Loucy (cell line): ENCODE results near the gene REC8.

ENCODE experiments used
- H2AFZ ChIP-seq: fragments of 200-600 bp; sonication (generic); 2 replicates; pipeline ENCODE4 v1.6.0; 2016; ENCODE audit warnings: antibody characterized with exemption, mild to moderate bottlenecking, low read length, moderate library complexity
- H3F3A ChIP-seq: fragments of 200-600 bp; 2 replicates; pipeline ENCODE4 v1.6.0; 2016; ENCODE audit warnings: antibody characterized with exemption, low read depth, mild to moderate bottlenecking
- H3K27me3 ChIP-seq: fragments of 200-600 bp; sonication (generic); 2 replicates; pipeline ENCODE4 v1.6.1; 2014; ENCODE audit warnings: low read length, mild to moderate bottlenecking; ENCODE audit not compliant: insufficient read depth, poor library complexity, severe bottlenecking
- H3K36me3 ChIP-seq: fragments of 200-600 bp; sonication (generic); 2 replicates; pipeline ENCODE4 v1.6.1; 2016; ENCODE audit warnings: low read length; ENCODE audit not compliant: insufficient read depth
- H3K4me1 ChIP-seq: fragments of 200-600 bp; sonication (generic); 2 replicates; pipeline ENCODE4 v1.5.1; 2014; ENCODE audit warnings: low read length, mild to moderate bottlenecking; ENCODE audit not compliant: insufficient read depth, poor library complexity, severe bottlenecking
- H3K4me2 ChIP-seq: fragments of 200-600 bp; sonication (generic); 2 replicates; pipeline ENCODE4 v1.6.0; 2014; ENCODE audit warnings: antibody characterized with exemption, low read length, low read depth, mild to moderate bottlenecking; ENCODE audit not compliant: poor library complexity, severe bottlenecking
- H3K4me3 ChIP-seq: fragments of 200-600 bp; sonication (generic); 2 replicates; pipeline ENCODE4 v1.5.1; 2014; ENCODE audit warnings: low read length, mild to moderate bottlenecking, mixed read lengths; ENCODE audit not compliant: poor library complexity, severe bottlenecking
- H3K79me2 ChIP-seq: fragments of 200-600 bp; sonication (generic); 2 replicates; pipeline ENCODE4 v1.6.1; 2014; ENCODE audit warnings: low read length; ENCODE audit not compliant: insufficient read depth
- H3K9ac ChIP-seq: fragments of 200-600 bp; sonication (generic); 2 replicates; pipeline ENCODE4 v1.6.0; 2014; ENCODE audit warnings: mild to moderate bottlenecking, low read depth, low read length, moderate library complexity; ENCODE audit not compliant: poor library complexity, severe bottlenecking
- H3K9me2 ChIP-seq: fragments of 200-600 bp; sonication (generic); replicated peaks from 2 replicates; pipeline ENCODE4 v1.6.1; 2016; ENCODE audit warnings: low read depth, low read length, mixed read lengths
- H3K9me3 ChIP-seq: fragments of 200-600 bp; sonication (generic); 2 replicates; pipeline ENCODE4 v1.6.1; 2014; ENCODE audit warnings: mild to moderate bottlenecking, antibody characterized with exemption, low read length, low read depth; ENCODE audit not compliant: insufficient read depth
- H4K20me1 ChIP-seq: fragments of 200-600 bp; sonication (generic); 2 replicates; pipeline ENCODE4 v1.6.0; 2014; ENCODE audit warnings: antibody characterized with exemption, low read length, mild to moderate bottlenecking; ENCODE audit not compliant: insufficient read depth, poor library complexity, severe bottlenecking
- EZH2phosphoT487 ChIP-seq: fragments of 200-600 bp; IDR thresholded peaks from 2 replicates; pipeline ENCODE4 v1.6.1; 2018; ENCODE audit warnings: antibody characterized with exemption, mild to moderate bottlenecking, moderate library complexity, borderline replicate concordance
- TF ChIP-seq, protein P1 (sequence below): fragments of 200-600 bp; sonication (generic); conservative IDR thresholded peaks from 2 replicates; pipeline ENCODE4 v1.5.1; 2014; ENCODE audit warnings: mild to moderate bottlenecking, antibody characterized with exemption, low read length

The REC8 gene

DNA sequence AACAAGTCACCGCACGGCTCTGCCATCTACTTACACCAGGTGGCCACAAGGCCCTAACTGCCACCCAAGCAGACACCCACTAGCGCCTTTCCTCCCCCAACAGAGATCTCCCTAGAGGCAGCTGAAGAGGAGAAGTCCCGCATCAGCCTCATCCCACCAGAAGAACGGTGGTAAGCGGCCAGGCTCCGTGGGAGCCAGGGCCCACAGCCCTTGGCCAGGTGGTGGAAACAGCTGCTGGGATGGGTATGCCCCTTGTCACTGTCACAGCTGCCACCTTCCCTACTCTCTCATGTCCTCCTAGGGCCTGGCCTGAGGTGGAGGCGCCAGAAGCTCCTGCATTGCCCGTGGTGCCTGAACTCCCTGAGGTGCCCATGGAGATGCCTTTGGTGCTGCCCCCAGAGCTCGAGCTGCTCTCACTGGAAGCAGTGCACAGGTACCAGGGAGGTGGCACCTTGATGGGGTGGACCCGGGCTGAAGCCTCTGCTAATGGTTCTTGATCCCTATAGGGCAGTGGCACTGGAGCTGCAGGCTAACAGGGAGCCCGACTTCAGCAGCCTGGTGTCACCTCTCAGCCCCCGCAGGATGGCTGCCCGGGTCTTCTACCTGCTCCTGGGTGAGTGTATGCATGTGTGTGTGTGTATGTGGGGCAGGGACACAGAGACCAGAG is 7.5 kb downstream of the REC8 start:
- H3F3A ChIP-seq, result no peaks in the 10 kb centered on the region
- no peaks in the 10 kb centered on the region for H3K27me3 ChIP-seq
- H3K4me1 ChIP-seq, result no peaks in the 10 kb centered on the region
- H3K79me2 ChIP-seq, result no peaks in the 10 kb centered on the region
- no peaks in the 10 kb centered on the region for H4K20me1 ChIP-seq
- no peak overlapping the region for H3K4me3 ChIP-seq
- peaks cover 7% of the 10 kb centered on the region; the same call in 1 of the 2 replicates for H3K36me3 ChIP-seq
- H3K9ac ChIP-seq, result no peak overlapping the region
- H3K9me2 ChIP-seq, result no peaks in the 10 kb centered on the region
- H3K4me2 ChIP-seq, result no peak overlapping the region
- TF ChIP-seq, protein P1, sequence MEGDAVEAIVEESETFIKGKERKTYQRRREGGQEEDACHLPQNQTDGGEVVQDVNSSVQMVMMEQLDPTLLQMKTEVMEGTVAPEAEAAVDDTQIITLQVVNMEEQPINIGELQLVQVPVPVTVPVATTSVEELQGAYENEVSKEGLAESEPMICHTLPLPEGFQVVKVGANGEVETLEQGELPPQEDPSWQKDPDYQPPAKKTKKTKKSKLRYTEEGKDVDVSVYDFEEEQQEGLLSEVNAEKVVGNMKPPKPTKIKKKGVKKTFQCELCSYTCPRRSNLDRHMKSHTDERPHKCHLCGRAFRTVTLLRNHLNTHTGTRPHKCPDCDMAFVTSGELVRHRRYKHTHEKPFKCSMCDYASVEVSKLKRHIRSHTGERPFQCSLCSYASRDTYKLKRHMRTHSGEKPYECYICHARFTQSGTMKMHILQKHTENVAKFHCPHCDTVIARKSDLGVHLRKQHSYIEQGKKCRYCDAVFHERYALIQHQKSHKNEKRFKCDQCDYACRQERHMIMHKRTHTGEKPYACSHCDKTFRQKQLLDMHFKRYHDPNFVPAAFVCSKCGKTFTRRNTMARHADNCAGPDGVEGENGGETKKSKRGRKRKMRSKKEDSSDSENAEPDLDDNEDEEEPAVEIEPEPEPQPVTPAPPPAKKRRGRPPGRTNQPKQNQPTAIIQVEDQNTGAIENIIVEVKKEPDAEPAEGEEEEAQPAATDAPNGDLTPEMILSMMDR, result no peak
- no peak for TF ChIP-seq EZH2phosphoT487
- H3K9me3 ChIP-seq, result no peaks in the 10 kb centered on the region
- H2AFZ ChIP-seq, result no peak overlapping the region

DNA sequence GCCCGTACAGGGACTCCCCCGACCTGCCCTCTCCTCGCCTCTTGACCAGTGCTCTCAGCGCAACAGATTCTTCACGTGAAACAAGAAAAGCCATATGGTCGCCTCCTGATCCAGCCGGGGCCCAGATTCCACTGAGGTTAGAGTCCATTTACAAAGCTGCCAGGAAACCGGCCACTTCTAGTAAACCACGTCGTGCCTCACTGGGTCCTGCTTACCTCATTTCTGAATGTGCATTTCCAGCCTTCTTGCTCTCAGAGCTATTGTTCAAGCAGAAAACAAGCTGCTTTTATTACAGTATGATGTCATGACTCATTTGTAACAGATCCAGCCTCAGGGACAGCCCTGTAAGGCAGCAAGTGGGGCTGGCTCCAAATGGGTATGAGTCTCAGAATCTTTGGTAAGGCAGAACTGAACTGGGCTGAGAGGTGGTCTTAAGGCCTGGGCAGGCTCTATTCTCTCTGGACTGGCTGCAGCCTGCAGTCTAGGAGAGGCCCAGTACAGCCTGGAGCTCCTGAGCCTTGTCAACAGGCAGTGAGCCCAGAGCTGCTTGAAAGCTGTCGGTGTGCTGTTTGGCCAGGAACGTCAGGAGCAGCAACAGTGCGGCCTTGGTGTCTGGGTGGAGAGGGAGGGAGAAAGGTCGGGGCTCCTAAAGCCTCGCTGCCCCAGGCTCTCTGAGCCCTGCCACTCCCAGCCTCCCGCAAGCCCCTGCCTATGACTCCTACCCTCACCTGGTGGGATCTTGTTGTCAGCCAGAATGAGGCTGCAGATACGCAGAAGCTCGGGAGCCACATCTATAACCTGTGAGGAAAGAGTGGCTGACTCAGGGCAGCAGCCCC is 8.3 kb downstream of the REC8 start:
- H3K27me3 ChIP-seq, result no peaks in the 10 kb centered on the region
- no peaks in the 10 kb centered on the region for H3K79me2 ChIP-seq
- no peaks in the 10 kb centered on the region for H3K9me2 ChIP-seq
- TF ChIP-seq EZH2phosphoT487, result no peak
- TF ChIP-seq, protein P1, result no peak
- H4K20me1 ChIP-seq, result no peaks in the 10 kb centered on the region
- no peaks in the 10 kb centered on the region for H3F3A ChIP-seq
- H3K9ac ChIP-seq, result no peak overlapping the region
- no peak overlapping the region for H2AFZ ChIP-seq
- no peaks in the 10 kb centered on the region for H3K9me3 ChIP-seq
- peaks cover 7% of the 10 kb centered on the region; the same call in 1 of the 2 replicates for H3K36me3 ChIP-seq
- no peaks in the 10 kb centered on the region for H3K4me1 ChIP-seq
- no peak overlapping the region for H3K4me2 ChIP-seq
- H3K4me3 ChIP-seq, result no peak overlapping the region

DNA sequence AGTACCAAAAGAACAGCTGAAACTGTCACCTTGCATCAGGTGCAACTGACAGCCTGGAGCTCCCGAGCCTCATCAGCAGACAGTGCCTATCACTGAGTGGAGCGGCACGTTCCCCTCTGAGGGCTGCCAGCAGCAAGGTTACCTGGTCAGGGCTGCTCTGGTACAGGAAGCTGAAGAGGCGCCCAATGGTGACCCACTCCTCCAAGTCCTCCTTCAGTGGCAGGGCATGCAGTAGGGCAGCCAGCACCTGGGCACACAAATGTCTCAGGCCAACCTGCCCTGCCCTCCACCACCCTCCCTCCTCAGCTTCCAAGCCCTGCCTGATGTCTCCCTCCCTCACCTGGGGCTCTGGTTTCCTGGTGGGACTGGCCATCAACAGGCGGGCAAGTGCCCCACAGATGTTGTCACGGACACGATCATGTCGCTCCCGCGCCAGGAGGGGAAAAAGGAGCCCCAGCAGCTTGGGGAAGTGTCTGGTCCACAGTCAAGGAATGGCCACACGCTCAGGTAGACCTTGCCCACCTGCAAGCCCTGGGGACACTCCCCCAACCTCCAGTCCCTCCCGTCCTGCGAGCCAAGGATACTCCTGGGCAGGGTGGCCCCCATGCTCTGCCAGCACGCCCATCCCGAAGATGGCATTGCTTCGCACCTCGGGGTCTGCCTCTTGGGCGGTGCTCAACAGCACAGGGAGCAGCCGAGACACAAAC is 9.6 kb downstream of the REC8 start:
- Histone ChIP-seq H3K9ac (no peak overlapping the region), H2AFZ (no peak overlapping the region), H3K4me2 (no peak overlapping the region), H3K4me1 (no peaks in the 10 kb centered on the region), H3F3A (no peaks in the 10 kb centered on the region), H3K79me2 (no peaks in the 10 kb centered on the region), H3K36me3 (peaks cover 7% of the 10 kb centered on the region; the same call in 1 of the 2 replicates), H3K27me3 (no peaks in the 10 kb centered on the region), H3K9me3 (no peaks in the 10 kb centered on the region), H4K20me1 (no peaks in the 10 kb centered on the region), H3K4me3 (no peak overlapping the region), H3K9me2 (no peaks in the 10 kb centered on the region)
- no peak for TF ChIP-seq EZH2phosphoT487
- TF ChIP-seq, protein P1, result no peak
